ENCODE results near the gene GSC2. TPM values are rescaled to one million over a fixed set of nuclear protein-coding genes. Genes with fewer than 3 reads are reported as not detected.

The GSC2 gene
- total RNA-seq, 1 donor from 2014 or later = not detected

Other genes with a start within 250 kb of the GSC2 start
- 24.4 TPM for gene DGCR6, start 244.0 kb downstream of the GSC2 start, total RNA-seq
- 7.6 TPM for gene PRODH, start 214.0 kb downstream of the GSC2 start, total RNA-seq
- 68.3 TPM for gene DGCR2, start 27.9 kb downstream of the GSC2 start, total RNA-seq
- gene TSSK2, start 19.0 kb downstream of the GSC2 start, total RNA-seq = not detected
- 11.7 TPM for gene ESS2, start 5.6 kb downstream of the GSC2 start, total RNA-seq
- gene SLC25A1, start 28.4 kb upstream of the GSC2 start, total RNA-seq = 20.6 TPM
- gene CLTCL1, start 141.4 kb upstream of the GSC2 start, total RNA-seq = 60.1 TPM

Measured in tongue (tissue), 1 donor.